NCI-H1092 treated with DMSO at 0.1 percent for 48 hours (cell line): ENCODE data around the gene TMEM223.
"Not testable (repeated sequence)": the region's sequence is repeated elsewhere in the genome, so short reads cannot be mapped to it uniquely, and the experiment has no call there.

Experiments
- DNase-seq: peaks from one replicate; lab custom pipeline; 2025; lab: John Stamatoyannopoulos, UW

TMEM223 gene

GRCh38 chr11:62791501-62792201 lies at the start of gene TMEM223:
Gene TMEM223, minus strand, starts transcription at chr11:62792006. Its CDS starts 12 bp downstream, at chr11:62791994.
- peak; percentile 80 for DNase-seq

GRCh38 chr11:62840721-62841360 lies 49.0 kb upstream of the TMEM223 start:
- peak; percentile 76 for DNase-seq

- peak; percentile 90 for DNase-seq
These were observed 47.5 kb upstream of the TMEM223 start, which contains the start of gene WDR74 for GRCh38 chr11:62839050-62839945. Gene WDR74, minus strand, starts transcription at chr11:62839590. Its CDS starts 20 bp downstream, at chr11:62839570.

- no peak for DNase-seq
These were observed 43.5 kb upstream of the TMEM223 start for GRCh38 chr11:62835336-62835735.

- no peak for DNase-seq
These were observed 40.8 kb upstream of the TMEM223 start, which contains the start of gene TEX54 for GRCh38 chr11:62832336-62833234. Gene TEX54, minus strand, starts transcription at chr11:62832841.

GRCh38 chr11:62831520-62832335 lies 39.9 kb upstream of the TMEM223 start, which contains the start of gene STX5:
Gene STX5, minus strand, starts transcription at chr11:62832051. Its CDS starts 808 bp downstream, at chr11:62831243.
- peak; percentile 100 for DNase-seq

GRCh38 chr11:62830904-62831519 lies 39.2 kb upstream of the TMEM223 start:
- DNase-seq, result no peak

- not testable (repeated sequence) for DNase-seq
These were observed 36.3 kb upstream of the TMEM223 start for GRCh38 chr11:62828130-62828529.

GRCh38 chr11:62823677-62824076 lies 31.9 kb upstream of the TMEM223 start:
- no peak for DNase-seq

- no peak for DNase-seq
These were observed 25.3 kb upstream of the TMEM223 start for GRCh38 chr11:62817129-62817528.

GRCh38 chr11:62816557-62816956 lies 24.8 kb upstream of the TMEM223 start:
- no peak for DNase-seq

- no peak for DNase-seq
These were observed 19.9 kb upstream of the TMEM223 start for GRCh38 chr11:62811659-62812058.

- no peak for DNase-seq
These were observed 18.9 kb upstream of the TMEM223 start for GRCh38 chr11:62810748-62811147.

GRCh38 chr11:62806611-62807121 lies 14.9 kb upstream of the TMEM223 start:
- DNase-seq, result no peak

GRCh38 chr11:62805961-62806441 lies 14.2 kb upstream of the TMEM223 start:
- DNase-seq, result peak; percentile 70

GRCh38 chr11:62805076-62805892 lies 13.5 kb upstream of the TMEM223 start, which contains the start of gene NXF1:
Gene NXF1, minus strand, starts transcription at chr11:62805440. Its CDS starts 84 bp downstream, at chr11:62805356.
- peak; percentile 96 for DNase-seq

GRCh38 chr11:62804310-62805075 lies 12.7 kb upstream of the TMEM223 start:
- DNase-seq, result peak; percentile 70

GRCh38 chr11:62801071-62801470 lies 9.3 kb upstream of the TMEM223 start:
- no peak for DNase-seq
